ENCODE data around the gene MFSD6. TPM values are rescaled to one million over a fixed set of nuclear protein-coding genes. Genes with fewer than 3 reads are reported as not detected.

Gene MFSD6
- polyA plus RNA-seq, 1 experiment = 14.4 TPM

DNA sequence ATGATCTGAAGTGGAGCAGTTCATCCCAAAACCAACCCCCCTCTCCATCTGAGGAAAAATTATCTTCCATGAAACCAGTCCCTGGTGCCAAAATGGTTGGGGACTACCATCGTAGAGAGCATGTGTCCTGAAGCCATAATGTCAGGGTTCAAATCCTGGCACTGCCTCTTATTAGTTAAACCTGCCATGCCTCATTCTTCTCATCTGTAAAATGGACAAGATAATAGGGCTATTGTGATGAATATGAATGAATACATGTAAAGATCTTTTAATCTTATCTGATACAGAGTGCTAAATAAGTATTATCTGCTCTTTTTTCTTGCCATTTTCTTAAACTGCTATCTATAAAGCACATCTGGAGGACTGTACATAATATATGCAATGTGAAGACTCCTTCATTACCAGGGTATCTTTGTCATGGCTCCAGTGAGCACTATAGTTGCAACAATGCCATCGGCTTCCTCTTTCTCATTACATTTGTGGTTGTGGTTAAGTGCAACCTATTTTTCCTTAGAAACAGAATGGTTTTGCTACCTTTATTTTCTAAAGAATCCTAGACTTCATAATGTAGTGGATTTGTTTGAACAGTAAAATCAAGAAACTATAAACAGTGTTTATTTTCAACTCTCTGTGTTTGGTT lies 27.0 kb downstream of the MFSD6 start:
- TF ChIP-seq, protein P1, sequence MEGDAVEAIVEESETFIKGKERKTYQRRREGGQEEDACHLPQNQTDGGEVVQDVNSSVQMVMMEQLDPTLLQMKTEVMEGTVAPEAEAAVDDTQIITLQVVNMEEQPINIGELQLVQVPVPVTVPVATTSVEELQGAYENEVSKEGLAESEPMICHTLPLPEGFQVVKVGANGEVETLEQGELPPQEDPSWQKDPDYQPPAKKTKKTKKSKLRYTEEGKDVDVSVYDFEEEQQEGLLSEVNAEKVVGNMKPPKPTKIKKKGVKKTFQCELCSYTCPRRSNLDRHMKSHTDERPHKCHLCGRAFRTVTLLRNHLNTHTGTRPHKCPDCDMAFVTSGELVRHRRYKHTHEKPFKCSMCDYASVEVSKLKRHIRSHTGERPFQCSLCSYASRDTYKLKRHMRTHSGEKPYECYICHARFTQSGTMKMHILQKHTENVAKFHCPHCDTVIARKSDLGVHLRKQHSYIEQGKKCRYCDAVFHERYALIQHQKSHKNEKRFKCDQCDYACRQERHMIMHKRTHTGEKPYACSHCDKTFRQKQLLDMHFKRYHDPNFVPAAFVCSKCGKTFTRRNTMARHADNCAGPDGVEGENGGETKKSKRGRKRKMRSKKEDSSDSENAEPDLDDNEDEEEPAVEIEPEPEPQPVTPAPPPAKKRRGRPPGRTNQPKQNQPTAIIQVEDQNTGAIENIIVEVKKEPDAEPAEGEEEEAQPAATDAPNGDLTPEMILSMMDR (IDR thresholded peaks at IDR 0.05; ENCODE audit: insufficient read depth, low read depth, low read length) = no peak
- ChIA-PET CTCF (no interaction called here), POLR2A (no interaction called here)
- DNase-seq (ENCODE audit: low read depth) = no peak
- no peak overlapping the region for H3K4me3 ChIP-seq (ENCODE audit: low read depth, low read length)
- no peaks in the 10 kb centered on the region for H3K36me3 ChIP-seq (ENCODE audit: control insufficient read depth, insufficient read depth, low read length)
- H3K27me3 ChIP-seq (ENCODE audit: control insufficient read depth, insufficient read depth, low read length) = no peaks in the 10 kb centered on the region

DNA sequence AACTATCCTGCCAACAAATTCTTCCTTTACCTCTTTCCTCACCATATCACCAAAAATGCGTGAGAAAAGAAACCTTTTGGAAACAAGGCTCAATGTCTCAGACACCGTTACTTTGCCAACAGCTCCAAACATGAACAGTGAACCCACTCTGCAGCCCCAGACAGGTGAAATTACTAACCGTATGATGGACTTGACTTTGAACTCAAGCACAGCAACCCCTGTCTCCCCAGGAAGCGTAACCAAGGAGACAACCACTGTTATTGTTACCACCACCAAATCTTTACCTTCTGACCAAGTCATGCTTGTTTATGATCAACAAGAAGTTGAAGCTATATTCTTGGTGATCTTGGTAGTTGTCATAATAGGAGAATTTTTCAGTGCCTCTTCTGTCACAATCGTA lies 28.4 kb downstream of the MFSD6 start:
- ChIA-PET POLR2A (no interaction called here), CTCF (no interaction called here)
- H3K27me3 ChIP-seq (ENCODE audit: control insufficient read depth, insufficient read depth, low read length) = no peaks in the 10 kb centered on the region
- H3K4me3 ChIP-seq (ENCODE audit: low read depth, low read length) = no peak overlapping the region
- TF ChIP-seq, protein P1 (IDR thresholded peaks at IDR 0.05; ENCODE audit: insufficient read depth, low read depth, low read length) = no peak
- DNase-seq (ENCODE audit: low read depth) = no peak
- no peaks in the 10 kb centered on the region for H3K36me3 ChIP-seq (ENCODE audit: control insufficient read depth, insufficient read depth, low read length)

DNA sequence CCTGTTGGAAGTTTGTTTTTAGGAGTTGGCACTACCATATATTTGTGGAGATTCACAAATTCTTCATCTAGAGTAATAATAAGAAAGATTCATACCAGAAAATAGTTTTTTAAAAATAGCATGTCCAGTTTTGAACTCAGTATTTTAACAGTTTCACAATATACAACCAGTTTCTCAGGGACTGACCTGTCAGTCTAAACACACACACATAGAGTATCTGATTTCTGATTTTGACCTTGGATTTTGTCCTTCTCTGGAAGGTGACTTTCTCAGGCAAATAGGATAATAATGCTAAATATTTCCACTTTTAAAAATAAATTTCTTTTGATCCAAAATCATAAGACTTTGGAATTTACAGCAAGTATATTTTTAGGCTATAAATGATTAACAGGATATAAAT lies 32.0 kb downstream of the MFSD6 start:
- no peaks in the 10 kb centered on the region for H3K27me3 ChIP-seq (ENCODE audit: control insufficient read depth, insufficient read depth, low read length)
- H3K36me3 ChIP-seq (ENCODE audit: control insufficient read depth, insufficient read depth, low read length) = no peaks in the 10 kb centered on the region
- no peak for DNase-seq (ENCODE audit: low read depth)
- H3K4me3 ChIP-seq (ENCODE audit: low read depth, low read length) = no peak overlapping the region
- ChIA-PET POLR2A (no interaction called here), CTCF (no interaction called here)
- TF ChIP-seq, protein P1 (IDR thresholded peaks at IDR 0.05; ENCODE audit: insufficient read depth, low read depth, low read length) = no peak

DNA sequence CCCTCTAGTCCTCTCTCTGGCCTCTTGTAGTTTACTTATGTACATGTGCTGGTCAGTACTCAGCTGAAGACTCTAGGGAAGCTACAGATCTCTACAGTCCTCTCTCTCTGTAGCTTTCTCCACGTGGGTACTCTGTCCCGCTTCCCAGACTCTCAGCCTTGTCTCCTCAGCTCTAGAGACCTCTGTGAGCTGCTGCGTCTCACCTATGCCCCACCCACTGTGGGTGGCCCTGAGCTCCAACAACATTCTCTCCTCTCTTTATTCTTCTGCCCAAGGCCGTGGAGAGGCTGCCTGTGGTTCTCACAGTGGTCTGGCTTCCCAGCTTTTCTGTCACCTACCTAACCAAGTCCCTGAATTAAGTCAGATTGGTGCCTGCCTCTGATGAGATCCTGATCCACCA lies 33.4 kb downstream of the MFSD6 start:
- POLR2A ChIA-PET = no interaction called here
- CTCF ChIA-PET = interaction anchor here (1.1 kb wide), 1 partner anchor 9 kb away, joined by 3 read pairs; no protein-coding TSS in a partner anchor
- no peak overlapping the region for H3K4me3 ChIP-seq (ENCODE audit: low read depth, low read length)
- H3K36me3 ChIP-seq (ENCODE audit: control insufficient read depth, insufficient read depth, low read length) = no peaks in the 10 kb centered on the region
- H3K27me3 ChIP-seq (ENCODE audit: control insufficient read depth, insufficient read depth, low read length) = no peaks in the 10 kb centered on the region
- DNase-seq (ENCODE audit: low read depth) = no peak
- TF ChIP-seq, protein P1 (IDR thresholded peaks at IDR 0.05; ENCODE audit: insufficient read depth, low read depth, low read length) = no peak

DNA sequence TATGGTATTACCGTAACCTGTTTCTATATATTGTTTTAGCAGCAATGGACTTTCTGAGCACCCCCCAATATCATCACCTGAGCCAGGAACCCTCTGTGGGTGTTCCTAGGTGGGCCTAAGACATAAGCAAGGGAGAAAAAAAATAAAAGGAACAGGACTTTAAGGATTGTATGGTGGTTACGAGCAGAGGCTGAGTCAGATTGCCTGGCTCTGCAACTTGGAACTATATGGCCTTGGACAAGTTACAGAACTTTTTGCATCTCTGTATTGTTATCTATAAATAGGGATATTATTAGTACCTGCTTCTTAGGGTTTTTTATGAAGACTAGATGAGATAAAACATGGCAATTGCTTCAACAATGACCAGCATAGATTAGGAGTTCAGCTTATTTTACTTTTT lies 34.9 kb downstream of the MFSD6 start:
- TF ChIP-seq, protein P1 (IDR thresholded peaks at IDR 0.05; ENCODE audit: insufficient read depth, low read depth, low read length) = no peak

More for the DNA sequence above, 34.9 kb downstream of the MFSD6 start:
- no peak overlapping the region for H3K4me3 ChIP-seq (ENCODE audit: low read depth, low read length)
- ChIA-PET POLR2A (no interaction called here), CTCF (interaction anchor here (0.7 kb wide), 1 partner anchor 9 kb away, joined by 3 read pairs; no protein-coding TSS in a partner anchor)
- DNase-seq (ENCODE audit: low read depth) = no peak
- no peaks in the 10 kb centered on the region for H3K27me3 ChIP-seq (ENCODE audit: control insufficient read depth, insufficient read depth, low read length)
- no peaks in the 10 kb centered on the region for H3K36me3 ChIP-seq (ENCODE audit: control insufficient read depth, insufficient read depth, low read length)

Data from BJ (cell line).